Measurements from ENCODE around the gene CD38.
"Not testable (repeated sequence)": the region's sequence is repeated elsewhere in the genome, so short reads cannot be mapped to it uniquely, and the experiment has no call there.

CD38 gene

GRCh38 chr4:15762460-15762859, 15.7 kb upstream of the CD38 start:
- DNase-seq (ENCODE audit: low read depth): not testable (repeated sequence)

DNA sequence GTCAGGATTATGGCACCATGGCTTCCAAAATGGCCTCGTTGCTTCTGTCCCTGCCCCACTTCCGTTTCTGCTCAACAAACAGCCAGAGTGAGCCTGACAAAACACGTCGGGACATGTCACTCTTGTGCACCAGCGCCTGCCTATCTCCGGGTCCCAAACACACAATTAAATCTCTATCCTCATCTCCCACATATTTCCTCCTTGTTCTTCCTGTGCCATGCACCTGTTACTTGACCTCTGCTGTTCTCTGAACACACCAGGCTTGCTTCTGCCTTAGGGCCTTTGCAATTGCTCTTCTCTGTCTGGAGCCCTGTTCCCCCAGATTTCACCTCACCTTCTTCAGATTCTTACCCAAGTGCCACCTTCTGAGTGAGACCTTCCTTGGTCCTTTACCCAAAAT, 12.7 kb upstream of the CD38 start:
- no peak for DNase-seq (ENCODE audit: low read depth)

DNA sequence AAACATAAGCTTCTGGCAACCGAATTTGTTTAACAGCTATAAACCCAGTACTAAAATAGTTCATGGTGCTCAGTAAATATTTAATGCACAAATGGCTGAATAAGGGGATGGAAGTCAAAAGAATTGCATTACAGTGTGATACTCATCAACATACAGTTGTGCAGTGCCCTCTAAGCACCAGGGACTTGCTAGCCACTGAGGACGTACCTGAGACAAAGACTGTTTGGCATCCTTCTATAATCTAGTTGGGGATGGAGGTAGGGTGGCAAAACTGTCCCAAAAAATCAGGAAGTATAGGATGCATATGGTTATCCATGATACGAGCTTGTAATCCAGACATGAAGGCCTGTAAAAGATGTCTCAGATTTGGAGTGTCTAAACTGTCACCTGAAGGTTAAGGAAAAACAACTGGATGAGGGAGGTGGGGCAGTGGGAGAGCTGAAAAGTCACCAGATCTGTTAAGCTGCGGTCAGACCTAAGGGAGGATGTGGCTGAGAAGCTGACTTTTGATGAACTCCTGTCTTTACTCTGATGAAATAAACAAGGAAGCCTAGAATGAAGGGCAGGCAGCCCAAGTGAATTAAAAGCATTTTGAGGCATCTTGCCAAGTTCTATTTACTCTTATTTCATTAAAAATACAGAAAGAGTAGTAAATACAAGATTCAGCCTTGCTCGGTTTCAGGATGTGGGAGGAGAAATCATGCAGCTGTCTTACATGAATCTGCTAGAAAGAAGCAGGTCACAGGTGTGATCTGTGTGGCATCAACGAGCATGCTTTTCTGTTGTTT, 12.0 kb upstream of the CD38 start:
- DNase-seq (ENCODE audit: low read depth): no peak

GRCh38 chr4:15766821-15767220, 11.3 kb upstream of the CD38 start:
- no peak for DNase-seq (ENCODE audit: low read depth)

DNA sequence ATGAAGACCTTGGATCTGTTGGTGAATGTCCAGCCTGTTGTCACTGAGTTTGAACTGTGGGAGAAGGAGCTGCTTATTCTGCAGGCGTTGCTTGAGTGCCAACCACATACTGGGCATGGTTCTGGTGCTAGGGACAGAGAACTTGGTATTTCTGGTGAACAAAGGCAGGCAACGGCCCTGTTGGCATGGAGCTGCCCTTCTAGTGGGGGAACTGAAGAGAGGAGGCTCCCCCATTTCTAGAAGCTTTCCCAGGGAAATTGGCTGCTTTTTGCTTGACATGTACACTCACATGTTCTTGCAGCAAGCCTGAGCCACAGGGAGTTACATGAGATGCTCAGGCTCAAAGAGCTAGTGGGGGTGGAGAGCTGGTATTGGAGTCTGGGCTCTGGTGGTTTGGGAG, 8.9 kb upstream of the CD38 start:
- no peak for DNase-seq (ENCODE audit: low read depth)

GRCh38 chr4:15771216-15772058, 6.7 kb upstream of the CD38 start:
- DNase-seq (ENCODE audit: low read depth): no peak

DNA sequence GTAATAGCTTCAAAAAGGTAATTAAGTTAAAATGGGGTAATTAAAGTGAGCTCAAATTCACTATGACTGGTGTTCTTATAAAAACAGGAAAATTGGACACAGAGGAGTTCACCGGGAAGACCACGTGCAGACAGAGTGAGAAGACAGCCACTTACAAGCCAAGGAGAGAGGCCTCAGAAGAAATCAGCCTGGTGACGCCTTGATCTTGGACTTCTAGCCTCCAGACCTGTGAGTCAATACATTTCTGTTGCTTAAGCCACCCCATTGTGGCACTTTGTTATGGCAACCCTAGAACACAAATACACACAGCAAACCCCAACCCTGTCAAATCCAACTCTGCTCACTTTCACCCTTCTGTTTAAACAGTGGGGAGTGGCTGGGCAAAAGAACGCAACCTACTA, 4.1 kb upstream of the CD38 start:
- peak; percentile 36 for DNase-seq (ENCODE audit: low read depth)

DNA sequence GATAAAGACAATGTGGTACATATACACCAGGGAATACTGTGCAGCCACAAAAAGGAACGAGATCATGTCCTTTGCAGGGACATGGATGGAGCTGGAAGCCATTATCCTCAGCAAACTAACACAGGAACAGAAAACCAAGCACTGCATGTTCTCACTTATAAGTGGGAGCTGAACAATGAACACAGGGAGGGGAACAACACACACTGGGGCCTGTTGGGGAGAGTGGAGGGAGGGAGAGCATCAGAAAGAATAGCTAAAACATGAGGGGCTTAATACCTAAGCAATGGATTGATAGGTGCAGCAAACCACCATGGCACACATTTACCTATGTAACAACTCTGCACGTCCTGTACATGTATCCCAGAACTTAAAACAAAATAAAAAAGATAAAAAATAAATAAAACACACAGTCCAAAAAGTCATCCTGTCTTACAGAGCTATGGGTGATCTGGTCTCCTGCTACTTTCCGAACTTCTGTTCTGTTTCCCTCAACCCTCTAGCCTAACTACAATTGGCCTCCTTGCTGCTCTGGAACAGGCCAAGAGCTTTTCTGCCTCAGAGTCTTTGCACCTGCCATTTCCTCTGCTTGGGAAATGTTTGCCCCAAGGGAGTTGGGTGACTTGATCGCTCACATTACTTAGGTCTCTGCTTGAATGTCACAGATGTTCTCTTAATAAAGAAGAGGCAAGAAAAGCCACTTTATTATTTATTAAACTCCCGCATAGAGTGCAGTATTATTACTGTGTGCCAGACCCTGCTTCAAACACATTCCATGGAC, 1.1 kb upstream of the CD38 start:
- no peak for DNase-seq (ENCODE audit: low read depth)

GRCh38 chr4:15777697-15778288, 335 bp upstream of the CD38 start:
- DNase-seq (ENCODE audit: low read depth): no peak

DNA sequence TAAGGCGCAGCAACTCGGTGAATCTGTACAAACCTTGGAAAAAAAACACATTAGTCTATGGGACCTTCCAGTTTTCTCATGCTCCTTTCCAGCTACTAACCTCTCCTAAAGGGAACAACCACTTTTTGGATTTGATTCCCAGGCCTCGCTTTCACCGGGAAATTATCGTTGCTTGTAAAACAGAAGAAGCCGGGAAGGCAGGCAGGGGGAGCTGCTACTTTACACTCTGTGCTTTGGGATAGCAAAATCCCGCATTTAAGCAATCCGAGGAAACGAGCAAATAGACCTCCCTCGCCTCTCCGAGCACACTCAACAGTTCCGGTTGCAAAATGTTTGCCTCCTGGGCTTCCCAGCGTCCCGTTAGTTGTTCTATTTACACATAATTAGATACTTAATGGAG, 1.2 kb downstream of the CD38 start:
- DNase-seq (ENCODE audit: low read depth): peak; percentile 48

GRCh38 chr4:15779809-15780208, 1.7 kb downstream of the CD38 start:
- DNase-seq (ENCODE audit: low read depth): no peak

- no peak for DNase-seq (ENCODE audit: low read depth)
Observed at GRCh38 chr4:15781427-15782095, 3.4 kb downstream of the CD38 start.

DNA sequence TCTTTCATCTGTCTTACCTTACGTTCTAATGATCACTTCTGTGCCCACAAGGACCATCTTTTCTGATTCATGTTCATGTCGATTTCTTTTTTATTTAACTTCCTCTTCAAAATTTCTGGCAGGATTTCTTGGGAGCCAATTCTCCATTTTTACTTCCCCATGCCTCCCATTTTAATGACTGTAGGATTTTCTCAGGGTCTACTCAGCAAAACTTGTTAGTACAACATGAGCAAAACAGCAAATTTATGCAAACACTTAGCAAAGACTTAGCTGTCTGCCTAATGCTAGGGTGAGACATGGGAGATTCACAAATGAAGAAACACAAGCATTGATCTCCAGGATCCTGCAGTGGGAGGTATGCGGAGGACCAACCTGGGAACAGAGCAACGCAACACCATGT, 5.5 kb downstream of the CD38 start:
- no peak for DNase-seq (ENCODE audit: low read depth)

- no peak for DNase-seq (ENCODE audit: low read depth)
Observed at GRCh38 chr4:15784959-15785634, 7.0 kb downstream of the CD38 start.

- DNase-seq (ENCODE audit: low read depth): no peak
Observed at GRCh38 chr4:15786743-15787142, 8.6 kb downstream of the CD38 start.

DNA sequence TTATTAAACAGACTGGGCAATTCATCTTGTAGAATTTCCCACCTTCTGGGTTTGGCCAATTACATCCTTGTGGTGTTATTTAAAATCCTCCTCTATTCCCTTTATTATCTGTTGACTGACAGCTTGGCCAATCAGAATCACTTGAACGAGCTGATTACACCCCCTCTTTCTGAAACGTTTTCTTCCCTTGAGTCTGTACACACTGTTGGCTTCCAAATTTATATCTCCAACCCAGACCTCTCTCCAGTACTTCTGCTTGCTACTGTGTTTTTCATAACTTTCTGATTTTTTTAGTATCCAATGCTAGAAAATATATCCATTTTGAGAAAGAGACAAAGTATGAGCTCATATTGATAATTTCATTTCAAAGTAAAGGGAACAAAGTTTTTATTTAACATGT, 14.8 kb downstream of the CD38 start:
- DNase-seq (ENCODE audit: low read depth): no peak

DNA sequence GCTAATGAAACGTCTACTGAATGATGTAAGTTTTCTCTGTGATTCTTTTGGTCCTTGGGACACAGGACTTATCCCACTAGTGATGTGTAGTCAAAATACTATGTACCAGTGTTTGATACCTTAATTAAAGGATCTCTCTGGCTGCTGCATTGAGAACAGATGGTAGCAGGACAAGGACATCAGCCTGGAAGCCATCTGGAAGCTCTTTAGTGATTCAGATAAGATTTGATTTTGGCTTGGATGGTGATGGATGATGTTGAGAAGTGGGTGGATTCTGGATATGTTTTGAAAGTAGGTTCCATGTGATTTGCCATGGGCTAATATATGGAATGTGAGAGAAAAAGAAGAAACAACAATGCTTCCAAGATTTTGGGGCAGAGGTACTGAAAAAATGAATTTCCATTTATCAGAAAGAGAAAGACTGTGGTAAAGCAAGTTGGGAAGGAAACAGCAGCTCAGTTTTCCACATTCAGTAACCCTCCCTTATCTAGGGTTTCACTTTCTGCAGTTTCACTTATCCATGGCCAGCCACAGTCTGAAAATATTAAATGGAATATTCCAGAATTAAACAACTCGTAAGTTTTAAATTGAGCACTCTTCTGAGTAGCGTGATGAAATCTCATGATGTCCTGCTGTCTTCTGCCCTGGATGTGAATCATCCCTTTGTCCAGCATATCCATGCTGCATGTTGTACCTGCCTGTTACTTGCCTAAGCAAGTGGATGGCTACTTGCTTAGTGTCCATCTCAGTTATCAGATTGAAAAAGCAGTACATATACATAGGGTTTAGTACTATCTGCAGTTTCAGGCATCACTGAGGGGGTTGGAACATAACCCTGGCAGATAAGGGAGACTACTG, 15.6 kb downstream of the CD38 start:
- no peak for DNase-seq (ENCODE audit: low read depth)

DNA sequence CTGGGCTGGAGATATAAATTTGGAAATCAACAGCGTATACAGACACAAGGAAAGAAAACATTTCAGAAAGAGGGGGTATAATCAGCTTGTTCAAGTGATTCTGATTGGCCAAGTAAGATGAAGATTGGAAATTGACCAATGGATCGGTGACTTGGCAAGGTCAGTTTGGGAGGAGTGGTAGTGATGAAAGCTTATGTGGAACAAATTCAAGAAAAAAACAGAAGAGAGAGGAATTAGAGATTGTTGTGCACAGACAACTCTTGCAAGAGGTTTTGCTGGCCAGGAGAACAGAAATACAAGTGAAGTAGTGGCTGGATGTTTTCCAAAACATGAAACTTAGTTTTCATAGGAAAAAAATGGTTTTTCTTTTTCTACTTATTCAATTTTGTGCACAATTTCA, 16.3 kb downstream of the CD38 start:
- DNase-seq (ENCODE audit: low read depth): no peak

- no peak for DNase-seq (ENCODE audit: low read depth)
Observed at GRCh38 chr4:15794905-15795304, 16.8 kb downstream of the CD38 start.

- no peak for DNase-seq (ENCODE audit: low read depth)
Observed at GRCh38 chr4:15797320-15797719, 19.2 kb downstream of the CD38 start.
